ENCODE measurements around the gene PPIL3. TPM values are rescaled to one million over a fixed set of nuclear protein-coding genes. Genes with fewer than 3 reads are reported as not detected.

Gene PPIL3
- total RNA-seq, 1 donor from 2014 or later, result 27.9 TPM

GRCh38 chr2:200863782-200864175 lies 25.1 kb downstream of the PPIL3 start:
- DNase-seq (no peak), ATAC-seq (ENCODE audit: poor library complexity) (no peak)
- intact Hi-C loops (cut with DNase I), result no loop called here

- DNase-seq, result no peak
- intact Hi-C loops (cut with DNase I), result no loop called here
- ATAC-seq (ENCODE audit: poor library complexity), result no peak
Observed at GRCh38 chr2:200862532-200863000, 26.3 kb downstream of the PPIL3 start.

DNA sequence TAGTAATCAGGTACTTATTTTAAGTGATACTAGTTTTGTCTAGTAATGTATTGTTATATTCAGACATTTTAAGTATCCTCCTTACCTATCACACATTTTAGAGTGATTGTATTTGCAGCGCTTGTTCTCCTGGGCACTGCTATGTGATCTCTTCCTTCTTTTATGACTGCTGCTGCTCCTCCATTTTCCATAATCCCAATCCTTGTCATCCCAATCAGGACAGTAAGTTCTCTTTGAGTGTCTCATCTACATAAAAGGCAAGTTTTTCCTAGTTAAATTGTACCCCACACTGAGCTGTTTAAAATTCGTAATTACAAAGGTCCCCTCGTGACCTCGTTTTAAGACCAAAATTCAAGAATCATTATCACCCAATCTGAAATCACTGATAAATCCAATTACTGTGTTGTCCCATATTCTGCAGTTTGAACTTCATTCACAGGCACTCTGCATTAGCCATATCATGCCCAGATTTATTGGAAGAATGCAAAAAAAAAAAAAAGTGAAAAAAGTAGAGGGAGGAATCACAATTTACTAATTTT lies 27.2 kb downstream of the PPIL3 start:
- ATAC-seq (ENCODE audit: poor library complexity) (no peak), DNase-seq (no peak)
- intact Hi-C loops (cut with DNase I), result no loop called here

DNA sequence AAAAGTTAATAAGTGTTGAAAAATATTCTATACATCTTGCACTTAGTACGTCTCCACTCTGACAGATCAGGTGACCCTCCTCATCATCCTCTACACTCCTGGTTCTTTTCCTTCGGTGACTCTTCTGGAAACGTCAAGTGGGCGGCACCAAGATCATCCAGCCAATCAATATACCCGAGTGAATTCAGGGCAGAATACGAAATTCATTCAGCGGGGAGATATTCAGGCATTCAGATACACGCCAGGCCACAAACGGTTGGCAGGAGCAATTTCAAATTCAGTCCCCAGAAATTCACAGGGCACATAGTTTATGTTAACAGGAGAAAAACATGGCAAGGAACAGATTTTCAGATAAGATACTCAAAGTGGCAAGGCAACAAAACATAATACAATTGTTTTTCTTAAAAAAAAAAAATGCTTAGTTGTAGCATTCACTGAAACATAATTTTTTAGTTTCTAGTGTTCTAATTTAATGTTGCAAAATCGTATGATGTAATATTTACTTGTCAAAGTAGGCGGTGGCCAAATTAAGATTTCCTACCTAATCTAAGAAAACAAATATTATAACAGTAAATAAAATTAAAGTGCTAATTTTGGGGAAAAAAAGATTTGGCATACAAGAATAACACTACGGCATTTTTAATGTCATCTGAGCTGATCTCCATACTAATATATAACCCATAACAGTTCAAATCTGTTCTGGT lies 28.6 kb downstream of the PPIL3 start:
- ATAC-seq (ENCODE audit: poor library complexity), result no peak
- intact Hi-C loops (cut with DNase I), result no loop called here
- DNase-seq, result no peak

DNA sequence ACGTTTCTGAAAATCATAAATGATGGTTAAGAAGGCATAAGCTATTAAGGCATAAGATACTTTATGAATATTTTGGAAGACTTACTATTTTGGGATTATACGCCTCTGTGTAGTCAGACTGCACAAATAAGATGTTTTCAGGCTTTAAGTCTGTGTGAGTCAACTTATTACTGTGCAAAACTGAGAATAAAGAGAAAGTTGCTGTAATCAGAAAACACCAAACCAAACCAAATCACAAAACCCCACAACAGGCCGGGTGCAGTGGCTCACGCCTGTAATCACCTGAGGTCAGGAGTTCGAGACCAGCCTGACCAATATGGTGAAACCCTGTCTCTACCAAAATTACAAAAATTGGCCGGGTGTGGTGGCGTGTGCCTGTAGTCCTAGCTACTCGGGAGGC lies 32.1 kb downstream of the PPIL3 start:
- DNase-seq, result no peak
- intact Hi-C loops (cut with DNase I), result loop anchor here (5.0 kb wide), 1 partner anchor 40 kb away; no protein-coding TSS in a partner anchor
- ATAC-seq (ENCODE audit: poor library complexity), result no peak

DNA sequence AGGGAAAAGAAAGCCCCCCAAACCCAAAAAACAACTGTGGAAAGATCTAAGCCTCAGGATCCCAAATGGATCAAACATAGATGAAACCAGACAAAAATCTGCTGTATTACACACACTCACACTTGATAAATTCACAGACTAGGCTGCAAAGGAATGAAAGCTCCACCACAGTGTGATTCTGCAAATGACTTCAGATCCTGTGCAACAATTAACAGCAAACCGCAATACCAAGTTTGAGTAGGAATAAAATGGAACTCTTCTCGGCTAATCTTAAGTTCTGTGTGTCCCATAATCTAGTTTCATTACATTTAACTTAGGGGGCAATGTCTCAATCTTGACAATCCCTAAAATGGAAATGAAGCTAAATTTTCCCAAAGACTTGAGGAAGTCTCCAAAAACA lies 36.3 kb downstream of the PPIL3 start:
- no peak for DNase-seq
- intact Hi-C loops (cut with DNase I), result no loop called here
- ATAC-seq (ENCODE audit: poor library complexity), result no peak

DNA sequence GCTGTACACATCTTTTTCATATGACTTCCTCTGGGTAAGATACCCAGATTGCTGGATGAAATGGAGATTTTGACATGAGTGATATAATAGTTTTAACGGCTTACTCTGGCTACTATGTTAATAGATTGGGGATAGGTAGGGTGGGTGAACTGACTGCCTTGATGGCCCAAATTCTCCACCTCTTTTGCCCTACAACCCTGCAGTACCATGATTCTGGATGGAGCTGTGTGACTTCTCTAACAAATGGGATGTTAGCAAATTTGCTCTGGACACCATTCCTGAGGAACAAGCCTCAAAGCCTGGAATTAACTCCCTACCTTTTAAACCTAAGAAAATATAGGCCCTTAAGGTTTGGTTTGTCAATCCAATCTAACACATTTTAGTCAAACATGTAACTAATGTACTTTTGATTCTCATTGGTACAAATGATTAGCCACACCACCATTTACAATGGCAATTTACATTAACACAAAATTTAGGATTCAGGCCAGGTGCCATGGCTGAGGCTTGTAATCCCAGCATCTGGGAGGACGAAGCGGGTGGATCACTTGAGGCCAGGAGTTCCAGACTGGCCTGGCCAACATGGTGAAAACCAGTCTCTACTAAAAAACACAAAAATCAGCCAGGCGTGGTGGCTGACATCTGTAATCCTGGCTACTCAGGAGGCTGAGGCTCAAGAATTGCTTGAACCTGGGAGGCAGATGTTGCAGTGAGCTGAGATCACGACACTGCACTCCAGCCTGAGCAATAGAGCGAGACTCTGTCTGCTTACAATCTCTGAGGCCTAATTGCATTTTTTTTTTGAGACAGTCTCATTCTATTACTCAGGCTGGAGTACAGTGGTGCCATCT lies 37.3 kb downstream of the PPIL3 start:
- intact Hi-C loops (cut with DNase I), result no loop called here
- ATAC-seq (ENCODE audit: poor library complexity) (peak; percentile 10), DNase-seq (no peak)

DNA sequence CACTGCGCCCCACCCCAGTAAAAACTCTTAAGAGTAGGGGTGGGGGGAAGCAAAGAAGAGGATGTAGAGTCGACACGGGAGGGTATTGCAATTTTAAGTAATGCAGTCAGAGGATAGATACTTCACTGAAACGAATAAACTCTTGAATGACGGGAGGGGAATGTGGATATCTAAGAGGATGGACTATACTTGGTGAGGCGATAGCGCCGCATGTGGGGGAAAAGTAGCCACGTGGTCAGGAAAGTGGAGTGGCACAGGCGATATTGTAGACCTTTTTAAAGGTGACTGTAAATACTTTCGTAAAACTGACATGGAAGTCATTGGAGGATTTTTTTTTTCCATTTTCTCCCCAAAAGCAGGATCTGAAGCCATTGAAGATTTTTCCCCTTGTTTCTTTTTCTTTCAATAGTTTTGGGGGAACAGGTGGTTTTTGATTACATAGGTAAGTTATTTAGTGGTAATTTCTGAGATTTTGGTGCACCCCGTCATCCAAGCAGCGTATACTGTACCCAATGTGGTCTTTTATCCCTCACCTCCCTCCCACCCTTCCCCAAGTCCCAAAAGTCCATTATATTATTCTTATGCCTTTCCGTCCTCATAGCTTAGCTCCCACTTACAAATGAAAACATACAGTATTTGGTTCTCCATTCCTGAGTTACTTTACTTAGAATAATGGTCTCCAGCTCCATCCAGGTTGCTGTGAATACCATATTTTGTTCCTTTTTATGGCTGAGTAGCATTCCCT lies 38.2 kb downstream of the PPIL3 start:
- ATAC-seq (ENCODE audit: poor library complexity) (peak; percentile 47), DNase-seq (no peak)
- intact Hi-C loops (cut with DNase I), result no loop called here

- no peak for DNase-seq
- ATAC-seq (ENCODE audit: poor library complexity), result no peak
- intact Hi-C loops (cut with DNase I), result no loop called here
Observed at GRCh38 chr2:200847939-200848338, 40.9 kb downstream of the PPIL3 start.

DNA sequence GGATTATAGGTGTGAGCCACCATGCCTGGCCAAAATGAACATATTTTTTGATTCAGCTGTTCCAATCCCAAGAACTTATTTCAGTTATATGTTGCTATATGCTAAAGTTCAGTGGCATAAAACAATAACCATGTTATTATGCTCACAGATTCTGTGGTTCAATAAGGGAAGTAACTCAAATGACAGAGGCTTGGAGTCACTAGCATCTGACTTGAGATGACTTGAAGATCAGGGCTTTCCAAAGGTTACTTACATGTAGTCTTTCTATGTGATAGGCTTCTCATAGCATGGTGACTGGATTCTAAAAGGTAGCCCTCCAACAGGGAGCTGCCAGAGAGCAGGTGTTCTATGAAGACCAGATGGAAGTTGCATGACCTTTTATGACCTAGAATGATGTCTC lies 41.6 kb downstream of the PPIL3 start:
- DNase-seq (no peak), ATAC-seq (ENCODE audit: poor library complexity) (no peak)
- intact Hi-C loops (cut with DNase I), result no loop called here

GRCh38 chr2:200845669-200846325 lies 43.1 kb downstream of the PPIL3 start:
- intact Hi-C loops (cut with DNase I), result no loop called here
- DNase-seq, result no peak
- ATAC-seq (ENCODE audit: poor library complexity), result no peak

- ATAC-seq (ENCODE audit: poor library complexity), result no peak
- intact Hi-C loops (cut with DNase I), result no loop called here
Observed at GRCh38 chr2:200845194-200845593, 43.7 kb downstream of the PPIL3 start.

GRCh38 chr2:200843993-200844948 lies 44.6 kb downstream of the PPIL3 start:
- intact Hi-C loops (cut with DNase I), result no loop called here
- no peak for DNase-seq
- ATAC-seq (ENCODE audit: poor library complexity), result no peak

More at GRCh38 chr2:200845194-200845593, 43.7 kb downstream of the PPIL3 start:
- DNase-seq, result no peak

DNA sequence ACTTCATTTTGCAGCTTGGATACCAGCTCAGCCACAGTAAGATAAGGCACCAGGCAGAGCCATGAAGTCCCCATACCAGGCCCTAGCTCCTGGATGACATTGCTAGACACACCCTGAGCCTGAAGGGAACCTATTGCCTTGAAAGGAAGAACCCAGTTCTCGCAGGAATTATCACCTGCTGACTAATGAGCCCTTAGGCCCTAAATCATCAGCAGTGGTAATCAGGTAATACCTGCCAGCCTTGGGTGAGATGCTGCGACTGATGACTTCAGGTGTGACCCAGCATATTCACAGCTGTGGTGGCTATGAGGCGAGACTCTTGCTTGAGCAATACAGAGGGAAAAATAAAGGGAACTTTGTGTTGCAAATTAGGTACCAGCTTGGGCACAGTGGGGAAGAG lies 49.4 kb downstream of the PPIL3 start:
- DNase-seq, result no peak
- no peak for ATAC-seq (ENCODE audit: poor library complexity)
- intact Hi-C loops (cut with DNase I), result no loop called here

GRCh38 chr2:200834701-200835100 lies 54.2 kb downstream of the PPIL3 start:
- intact Hi-C loops (cut with DNase I), result no loop called here
- ATAC-seq (ENCODE audit: poor library complexity), result no peak
- DNase-seq, result no peak

DNA sequence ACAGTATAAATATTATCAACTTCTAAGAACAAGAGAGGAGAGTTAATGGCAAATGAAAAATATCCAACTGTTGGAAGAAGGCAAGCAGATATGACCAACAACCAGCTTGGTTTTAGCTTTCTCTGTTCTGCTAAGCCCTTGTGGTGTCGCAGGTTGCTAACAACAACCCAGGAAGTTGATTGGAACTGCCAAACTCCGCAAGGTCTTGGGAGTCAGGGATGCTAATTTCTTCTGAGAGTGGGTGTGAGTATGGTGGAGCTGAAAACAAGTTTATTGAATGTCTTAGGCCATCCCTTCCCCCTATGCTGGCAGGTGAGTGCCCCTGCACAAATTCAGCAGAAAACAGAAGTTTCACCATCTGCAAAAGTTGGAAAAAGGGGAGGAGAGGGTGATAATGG lies 59.6 kb downstream of the PPIL3 start:
- DNase-seq (no peak), ATAC-seq (ENCODE audit: poor library complexity) (no peak)
- intact Hi-C loops (cut with DNase I), result no loop called here

DNA sequence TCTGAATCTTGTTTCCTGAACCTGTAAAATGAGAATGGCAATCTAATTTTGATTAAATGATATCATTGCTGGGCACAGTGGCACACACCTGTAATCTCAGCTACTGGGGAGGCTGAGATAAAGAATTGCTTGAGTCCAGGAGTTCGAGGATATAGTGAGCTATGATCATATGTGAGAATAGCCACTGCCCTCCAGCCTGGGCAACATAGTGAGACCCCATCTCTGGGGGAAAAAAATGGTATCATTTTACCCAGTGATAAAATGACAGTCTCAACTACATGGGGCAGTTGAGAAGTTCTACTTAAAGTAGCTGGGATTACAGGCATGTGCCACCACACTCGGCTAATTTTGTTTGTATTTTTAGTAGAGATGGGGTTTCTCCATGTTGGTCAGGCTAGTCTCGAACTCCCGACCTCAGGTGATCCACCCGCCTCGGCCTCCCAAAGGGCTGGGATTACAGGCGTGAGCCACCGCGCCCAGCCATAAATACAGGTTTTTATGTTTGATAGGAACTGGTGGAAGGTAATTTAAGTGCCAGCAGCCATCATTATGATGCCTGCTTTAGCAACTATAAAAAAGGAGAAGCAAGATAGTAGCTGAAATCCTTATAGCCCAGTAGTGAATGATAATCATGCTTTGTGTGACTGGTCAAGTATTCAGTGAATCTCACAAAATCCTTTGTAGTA lies 60.2 kb downstream of the PPIL3 start:
- no peak for ATAC-seq (ENCODE audit: poor library complexity)
- no peak for DNase-seq
- intact Hi-C loops (cut with DNase I), result no loop called here

Measured in Right ventricle myocardium superior (tissue), 1 donor.